Motor neuron (in vitro differentiated cells): ENCODE results near the gene GAN. TPM values are rescaled to one million over a fixed set of nuclear protein-coding genes. Genes with fewer than 3 reads are reported as not detected.
A peak's percentile ranks its signal among the peaks of the same experiment; 100 is the strongest.

ENCODE experiments used
- ATAC-seq, 8 experiments: fragments of 200-7000 bp; cut with Tn5 transposase; replicated peaks in 6 of 8; 2 replicates each; pipeline ENCODE4 v1.8.0; 2021; ENCODE audit warnings: mild to moderate bottlenecking in 8 of 8, moderate library complexity in 8 of 8
- H3K27ac ChIP-seq, 2 donors: fragments of 250-450 bp; sonication (Bioruptor Pico); 2 replicates each; pipeline ENCODE4 v1.9.0; 2021; ENCODE audit warnings: antibody characterized with exemption in 2 of 2, mild to moderate bottlenecking in 2 of 2, moderate library complexity in 1 of 2
- H3K4me1 ChIP-seq, 2 donors: fragments of 250-450 bp; sonication (Bioruptor Pico); replicated peaks in 1 of 2; 2 replicates each; pipeline ENCODE4 v1.6.1; 2021; ENCODE audit warnings: antibody characterized with exemption in 2 of 2, mild to moderate bottlenecking in 2 of 2, moderate library complexity in 1 of 2
- H3K4me3 ChIP-seq, 5 donors: fragments of 250-450 bp; sonication (Bioruptor Pico); 2 replicates each; pipeline ENCODE4 v1.9.0; 2021; ENCODE audit warnings: antibody characterized with exemption in 5 of 5, mild to moderate bottlenecking in 5 of 5, moderate library complexity in 4 of 5
- WGBS, 10 experiments: fragments of 450-650 bp; shearing (Covaris generic); methylation state at CpG; one replicate each; pipeline ENCODE4 v1.0.0; 2022; 5-methylcytosine and 5-hydroxymethylcytosine counted together
- in situ Hi-C, 9 experiments: fragments of 400-800 bp; cut with MboI; loops; one replicate each; pipeline ENCODE4 v1.15.0; 2021; ENCODE audit warnings: low sequenced_read_pairs in 9 of 9, low pct_unique_long_range_greater_than_20kb in 2 of 9; ENCODE audit not compliant: unreplicated experiment in 9 of 9
- total RNA-seq, 8 experiments: library from RNA; unstranded; fragments of 300-600 nt; gene quantifications; 2 replicates each; pipeline versions ENCODE4 v1.2.3 to v1.2.4, GENCODE V29; 2022

Gene GAN
- total RNA-seq, 8 experiments from 2014 or later: 6.2 to 14.5 (median 9.9) TPM

DNA sequence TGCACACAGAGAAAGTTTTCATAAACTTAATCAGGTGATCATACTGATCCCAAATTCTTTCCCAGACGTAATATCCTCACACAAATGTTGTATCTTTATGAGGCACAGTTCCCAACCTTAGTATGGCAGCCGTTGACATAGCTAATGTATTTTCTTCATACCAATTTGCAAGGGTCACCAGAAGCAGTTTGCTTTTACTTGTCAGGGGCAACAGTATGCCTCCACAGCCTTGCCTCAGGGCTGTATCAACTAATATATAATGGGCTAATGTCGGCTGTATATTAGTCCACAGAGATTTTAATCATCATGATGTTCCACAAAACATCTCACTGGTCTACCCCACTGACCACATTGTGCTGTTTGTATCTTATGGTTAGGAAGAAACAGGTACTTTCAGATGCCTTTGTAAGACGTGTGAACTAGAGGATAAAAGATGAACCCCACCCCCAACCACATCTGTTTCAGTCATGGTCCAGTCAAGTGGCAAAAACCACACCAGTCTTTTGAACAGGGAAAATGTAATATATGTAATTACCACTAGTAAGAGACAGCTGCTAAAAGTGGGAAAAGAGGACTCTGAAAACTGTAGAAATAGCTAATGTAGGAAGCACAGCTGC is 55.2 kb downstream of the GAN start:
- Histone ChIP-seq H3K27ac (no peak overlapping the region), H3K4me1 (no peaks in the 10 kb centered on the region), H3K4me3 (no peak overlapping the region)
- no peak for ATAC-seq
- WGBS, 10 experiments: 83 to 100% (median 93%) methylated on average over 1 to 4 of the region's 4 CpGs; no CpG with 5 or more reads in 3 of the 10 experiments
- in situ Hi-C loops: loop anchor here in 1 of 9 experiments (10.0 kb wide), 1 partner anchor 355 kb away; no protein-coding TSS in a partner anchor

DNA sequence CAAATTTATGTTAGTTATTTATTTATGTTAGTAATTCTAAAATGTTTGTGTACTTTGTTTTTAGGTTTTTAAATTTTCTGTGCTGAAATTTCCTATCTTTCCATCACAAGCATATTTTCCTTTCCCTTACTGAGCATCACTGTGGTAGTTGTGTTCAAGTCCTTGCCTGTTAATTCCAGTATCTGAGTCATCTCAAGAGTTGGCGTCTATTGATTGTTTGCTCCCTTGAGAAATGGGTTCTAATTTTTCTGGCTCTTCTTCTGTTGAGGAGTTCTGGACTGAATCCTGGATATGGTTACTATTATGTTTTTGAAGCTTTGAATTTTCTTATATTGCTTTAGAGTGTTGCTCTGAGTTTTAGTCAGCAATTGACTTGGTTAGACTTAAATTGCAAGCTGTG is 56.3 kb downstream of the GAN start:
- no peak overlapping the region for H3K27ac ChIP-seq
- in situ Hi-C loops: no loop called here
- H3K4me1 ChIP-seq: no peaks in the 10 kb centered on the region
- WGBS, 10 experiments: 13 to 100% (median 100%) methylated on average over 1 of the region's 1 CpG; no CpG with 5 or more reads in 1 of the 10 experiments
- no peak for ATAC-seq
- H3K4me3 ChIP-seq: no peak overlapping the region

DNA sequence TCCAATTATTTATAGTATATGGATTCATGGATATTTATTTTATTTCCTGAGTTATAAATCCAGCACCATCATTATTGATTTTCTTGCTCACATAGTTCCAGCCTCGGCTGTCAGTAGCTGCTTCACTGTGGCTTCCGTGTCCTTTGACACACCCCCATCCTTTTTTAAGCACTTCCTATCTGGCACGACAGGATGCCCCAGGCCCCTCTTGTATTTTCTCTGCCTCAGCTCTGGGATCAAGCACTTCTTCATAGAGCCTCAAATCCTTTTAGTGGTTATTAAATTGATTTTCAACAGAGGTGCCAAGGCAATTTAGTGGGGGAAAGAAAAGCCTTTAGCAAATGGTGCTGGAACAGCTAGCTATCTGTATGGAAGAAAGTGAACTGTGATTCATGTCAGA is 59.8 kb downstream of the GAN start:
- 46 to 100% (median 85%) methylated on average over 1 to 3 of the region's 3 CpGs; no CpG with 5 or more reads in 2 of the 10 experiments for WGBS, 10 experiments
- no peak overlapping the region for H3K4me3 ChIP-seq
- H3K27ac ChIP-seq: no peak overlapping the region
- no peaks in the 10 kb centered on the region for H3K4me1 ChIP-seq
- peak in 1 of 8 experiments; percentile 62 for ATAC-seq
- in situ Hi-C loops: no loop called here

DNA sequence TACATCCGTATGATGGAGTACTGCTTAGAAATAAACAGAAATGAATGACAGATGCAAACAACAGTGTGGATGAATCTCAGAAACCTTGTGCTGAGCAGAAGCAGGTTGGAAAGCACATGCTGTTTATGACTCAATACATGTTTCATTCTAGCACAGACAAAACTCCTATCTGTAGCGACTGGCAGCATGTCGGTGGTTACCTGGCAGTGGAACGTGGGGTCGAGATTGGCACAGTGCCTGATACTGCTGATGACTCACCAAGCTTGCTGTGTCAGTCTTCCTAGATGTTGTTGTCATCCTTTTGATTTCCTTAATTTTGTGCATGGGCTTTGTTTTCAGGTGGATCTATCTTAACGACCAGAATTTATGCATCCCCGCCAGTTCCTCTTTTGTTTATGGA is 62.1 kb downstream of the GAN start:
- ATAC-seq: no peak
- Histone ChIP-seq H3K4me3 (no peak overlapping the region), H3K4me1 (no peaks in the 10 kb centered on the region), H3K27ac (no peak overlapping the region)
- in situ Hi-C loops: loop anchor here in 4 of 9 experiments (25.0 kb wide), 2 partner anchors 335 to 360 kb away; no protein-coding TSS in a partner anchor
- WGBS, 10 experiments: 75 to 96% (median 80%) methylated on average over 2 to 7 of the region's 7 CpGs; no CpG with 5 or more reads in 5 of the 10 experiments

DNA sequence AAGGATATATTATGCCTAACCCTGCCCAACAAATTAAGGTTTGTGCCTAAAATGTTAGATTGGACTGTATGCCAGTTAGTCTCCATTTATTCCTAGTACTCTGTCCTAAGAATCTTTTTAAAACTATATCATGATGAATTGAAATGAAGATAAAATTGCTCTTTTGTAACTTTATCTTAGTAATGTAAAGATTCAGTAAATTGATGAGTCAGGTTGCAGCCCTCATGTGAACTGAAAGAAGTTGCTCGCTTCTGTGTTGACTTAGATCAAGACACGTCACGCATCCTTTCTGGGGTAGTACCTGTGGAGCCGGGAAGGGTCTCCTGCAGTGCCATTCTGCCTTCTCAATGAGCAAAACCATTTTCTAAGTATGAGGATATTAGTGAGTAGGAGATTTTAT is 63.3 kb downstream of the GAN start:
- no peak overlapping the region for H3K4me3 ChIP-seq
- no peak for ATAC-seq
- H3K4me1 ChIP-seq: no peaks in the 10 kb centered on the region
- in situ Hi-C loops: loop anchor here in 4 of 9 experiments (25.0 kb wide), 2 partner anchors 334 to 359 kb away; no protein-coding TSS in a partner anchor
- WGBS, 10 experiments: 85 to 100% (median 100%) methylated on average over 1 to 4 of the region's 4 CpGs; no CpG with 5 or more reads in 3 of the 10 experiments
- H3K27ac ChIP-seq: no peak overlapping the region

DNA sequence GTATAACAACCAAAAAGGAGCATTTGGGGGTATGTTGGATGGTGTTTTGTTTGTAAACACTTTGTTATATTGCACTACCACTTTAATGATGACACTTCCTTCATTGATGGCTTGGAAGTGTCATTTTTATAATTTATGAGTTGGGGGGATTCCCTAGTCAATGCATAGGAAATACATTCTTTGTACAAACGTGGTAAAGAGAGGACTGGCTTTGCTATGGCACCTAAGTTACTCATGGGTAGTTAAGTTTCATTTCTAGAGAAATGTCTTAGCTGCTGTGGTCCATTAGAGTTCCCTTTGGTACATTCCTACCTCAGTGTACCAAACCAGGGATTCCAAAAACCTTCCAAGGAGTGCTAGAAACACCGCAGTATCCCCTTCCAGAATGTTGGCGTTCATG is 66.2 kb downstream of the GAN start:
- in situ Hi-C loops: loop anchor here in 4 of 9 experiments (25.0 kb wide), 2 partner anchors 331 to 356 kb away; no protein-coding TSS in a partner anchor
- Histone ChIP-seq H3K27ac (no peak overlapping the region), H3K4me3 (no peak overlapping the region), H3K4me1 (peaks cover 2 to 12% of the 10 kb centered on the region in 2 donors)
- no peak for ATAC-seq
- WGBS, 10 experiments: 83 to 100% (median 98%) methylated on average over 1 to 3 of the region's 3 CpGs; no CpG with 5 or more reads in 2 of the 10 experiments

DNA sequence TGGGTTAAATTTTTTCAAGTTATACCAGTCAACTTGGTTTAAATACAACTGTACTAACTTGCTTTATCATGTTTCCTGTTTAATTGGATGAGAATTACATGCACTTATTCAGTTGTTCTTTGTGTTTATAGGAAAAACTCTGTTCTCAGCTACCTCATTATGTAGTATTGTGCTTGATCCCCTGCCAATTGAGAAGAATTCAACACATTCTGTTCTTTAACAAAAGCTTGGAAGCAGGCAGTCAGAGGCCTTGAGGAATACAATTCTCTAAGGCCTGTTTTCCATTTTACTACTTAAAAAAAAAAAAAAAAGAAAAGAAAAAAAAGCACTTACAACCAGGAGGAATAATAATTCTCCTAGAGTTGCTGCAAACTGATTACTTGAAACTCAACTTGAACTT is 69.2 kb downstream of the GAN start:
- H3K27ac ChIP-seq: no peak overlapping the region
- in situ Hi-C loops: loop anchor here in 4 of 9 experiments (25.0 kb wide), 2 partner anchors 328 to 353 kb away; no protein-coding TSS in a partner anchor

DNA sequence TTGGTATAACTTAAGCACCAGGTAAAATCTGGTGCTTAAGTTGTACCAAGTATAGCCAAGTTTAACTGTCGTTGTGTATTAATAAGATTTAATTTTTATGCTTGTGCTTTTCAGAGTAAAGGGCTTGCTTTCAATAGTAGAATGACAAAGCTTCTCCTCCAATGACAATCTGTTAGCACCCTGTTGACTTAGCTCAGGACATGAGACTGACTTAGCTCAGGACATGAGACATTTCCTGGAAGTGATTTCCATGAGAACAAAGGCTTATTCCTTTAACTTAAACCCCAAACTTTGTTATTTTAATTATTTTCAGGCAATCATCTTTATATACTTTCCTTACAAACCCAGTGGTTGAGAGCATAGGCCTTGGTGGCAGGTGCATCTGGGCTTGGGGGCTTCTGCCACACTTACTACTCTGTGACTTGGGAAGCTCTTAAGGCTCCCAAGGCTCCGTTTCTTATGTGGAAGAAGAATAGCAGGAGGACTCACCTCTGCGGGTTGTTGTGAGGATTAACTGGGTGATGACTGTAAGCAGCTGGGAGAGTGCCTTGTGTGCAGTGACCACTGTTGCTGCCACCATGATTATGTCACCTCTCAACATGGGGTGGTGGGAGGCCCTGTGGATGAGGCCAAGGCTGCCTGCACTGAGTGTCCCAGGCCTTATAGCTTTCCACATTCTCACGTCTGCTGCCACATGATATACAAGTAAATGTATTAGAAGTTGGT is 70.4 kb downstream of the GAN start:
- H3K4me3 ChIP-seq: no peak overlapping the region
- no peak overlapping the region for H3K27ac ChIP-seq
- no peak for ATAC-seq
- in situ Hi-C loops: loop anchor here in 4 of 9 experiments (25.0 kb wide), 2 partner anchors 327 to 352 kb away; no protein-coding TSS in a partner anchor
- H3K4me1 ChIP-seq: peaks cover 2 to 15% of the 10 kb centered on the region in 2 donors
- WGBS, 10 experiments: 38 to 100% (median 82%) methylated on average over 1 to 2 of the region's 4 CpGs; no CpG with 5 or more reads in 2 of the 10 experiments

More for the DNA sequence above, 69.2 kb downstream of the GAN start:
- ATAC-seq: peak in 5 of 8 experiments; percentile 58 to 78 (median 65)
- H3K4me1 ChIP-seq: peaks cover 2 to 15% of the 10 kb centered on the region in 2 donors
- no peak overlapping the region for H3K4me3 ChIP-seq

DNA sequence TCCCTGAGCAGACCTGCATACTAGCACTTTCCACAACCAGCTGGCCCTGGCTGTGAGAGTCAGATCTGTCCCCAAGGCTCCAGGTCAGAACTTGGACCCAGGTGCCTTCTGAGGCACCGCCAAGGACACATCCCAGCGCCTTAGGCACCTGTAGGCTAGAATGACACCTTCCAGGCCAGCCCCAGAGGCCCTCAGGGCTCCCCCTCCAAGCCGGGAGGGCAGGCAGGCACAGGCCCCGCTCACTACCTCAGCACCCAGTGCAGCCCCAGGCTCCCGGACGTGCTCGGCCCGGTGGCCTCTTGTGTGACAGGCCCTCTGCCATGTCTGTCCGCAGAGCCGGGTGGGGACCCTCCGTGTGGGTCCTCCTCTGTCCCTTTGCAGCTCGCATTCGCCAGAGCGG is 73.6 kb downstream of the GAN start:
- in situ Hi-C loops: loop anchor here in 4 of 9 experiments (25.0 kb wide), 2 partner anchors 324 to 349 kb away; no protein-coding TSS in a partner anchor
- WGBS, 10 experiments: 83 to 100% (median 96%) methylated on average over 1 to 6 of the region's 14 CpGs; no CpG with 5 or more reads in 4 of the 10 experiments
- no peak overlapping the region for H3K4me3 ChIP-seq
- peaks cover 2 to 15% of the 10 kb centered on the region in 2 donors for H3K4me1 ChIP-seq
- no peak for ATAC-seq
- no peak overlapping the region for H3K27ac ChIP-seq

DNA sequence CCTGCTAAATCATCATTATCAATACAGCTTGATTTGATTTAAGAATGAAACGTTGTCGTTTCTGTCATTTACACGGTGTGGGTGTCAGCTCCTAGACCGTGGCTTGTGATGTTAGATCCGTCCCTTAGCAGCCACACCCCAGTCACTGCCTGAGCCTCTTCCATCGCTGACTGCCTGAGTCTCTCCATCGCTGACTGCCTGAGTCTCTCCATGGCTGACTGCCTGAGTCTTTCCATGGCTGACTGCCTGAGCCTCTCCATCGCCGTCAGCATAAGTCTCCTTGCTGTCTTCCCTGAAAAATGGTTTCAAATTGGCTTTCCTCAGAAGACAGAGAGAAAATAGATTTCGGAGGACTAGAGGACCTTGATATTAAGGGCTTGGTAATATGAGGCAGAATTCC is 76.1 kb downstream of the GAN start:
- peak in 1 of 8 experiments; percentile 63 for ATAC-seq
- in situ Hi-C loops: loop anchor here in 4 of 9 experiments (25.0 kb wide), 2 partner anchors 321 to 346 kb away; no protein-coding TSS in a partner anchor
- H3K27ac ChIP-seq: no peak overlapping the region
- 76 to 100% (median 86%) methylated on average over 1 to 10 of the region's 10 CpGs for WGBS, 10 experiments
- H3K4me1 ChIP-seq: peaks cover 0 to 3% of the 10 kb centered on the region in 2 donors
- no peak overlapping the region for H3K4me3 ChIP-seq

DNA sequence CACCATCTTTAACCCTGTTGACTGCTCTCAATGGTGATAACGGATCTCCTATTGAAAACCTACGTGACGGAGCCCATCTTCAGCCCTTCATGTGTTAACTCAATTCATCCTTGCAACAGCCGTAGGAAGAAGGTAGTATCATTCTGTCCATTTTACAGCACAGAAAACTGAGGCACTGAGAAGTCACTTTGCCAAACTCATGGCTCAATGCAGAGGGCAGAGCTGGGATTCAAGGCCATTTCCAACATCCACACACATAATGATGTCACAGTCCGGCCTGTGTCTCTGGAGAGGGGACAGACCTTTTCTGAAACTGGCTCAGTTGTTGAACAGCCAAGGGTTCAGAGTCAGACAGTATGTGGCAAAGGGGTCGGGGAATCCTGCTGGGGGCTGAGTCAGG is 77.2 kb downstream of the GAN start:
- peaks cover 0 to 3% of the 10 kb centered on the region in 2 donors for H3K4me1 ChIP-seq
- no peak overlapping the region for H3K27ac ChIP-seq
- WGBS, 10 experiments: 78 to 100% (median 99%) methylated on average over 1 to 6 of the region's 6 CpGs; no CpG with 5 or more reads in 2 of the 10 experiments
- no peak for ATAC-seq
- H3K4me3 ChIP-seq: no peak overlapping the region
- in situ Hi-C loops: loop anchor here in 4 of 9 experiments (25.0 kb wide), 2 partner anchors 320 to 345 kb away; no protein-coding TSS in a partner anchor

DNA sequence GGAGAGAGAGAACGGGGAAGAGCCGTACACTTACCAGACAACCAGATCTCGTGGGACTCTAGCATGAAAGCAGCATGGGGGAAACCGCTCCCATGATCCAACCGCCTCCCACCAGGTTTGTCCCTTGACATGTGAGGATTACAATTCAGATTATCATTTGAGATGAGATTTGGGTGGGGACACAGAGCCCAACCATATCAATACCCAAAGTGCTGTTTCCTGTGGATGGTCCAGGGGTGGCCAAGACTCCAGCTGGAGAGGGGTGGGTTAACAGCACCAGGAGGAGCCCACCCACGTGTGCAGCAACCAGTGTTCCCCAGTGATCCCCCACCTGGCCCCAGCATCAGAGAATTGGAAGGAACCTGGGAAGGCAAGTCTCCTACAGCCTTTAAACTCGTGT is 79.7 kb downstream of the GAN start:
- Histone ChIP-seq H3K27ac (no peak overlapping the region), H3K4me3 (no peak overlapping the region), H3K4me1 (no peaks in the 10 kb centered on the region)
- no peak for ATAC-seq
- 0 to 100% (median 94%) methylated on average over 1 to 5 of the region's 7 CpGs; no CpG with 5 or more reads in 2 of the 10 experiments for WGBS, 10 experiments
- in situ Hi-C loops: loop anchor here in 4 of 9 experiments (25.0 kb wide), 2 partner anchors 318 to 343 kb away; no protein-coding TSS in a partner anchor
